PC-9 (cell line): ENCODE data around the gene HK3. TPM values are rescaled to one million over a fixed set of nuclear protein-coding genes. Genes with fewer than 3 reads are reported as not detected.

Source experiments
- BruUV-seq: library from RNA; stranded (reverse); fragments of 400-500 nt; replicated peaks from 2 replicates; lab custom pipeline; 2021; lab: Mats Ljungman, UMichigan
- CTCF ChIA-PET: fragments of 300-600 bp; sonication (Branson Sonifier 250); formaldehyde crosslinking; loops from one replicate; lab custom pipeline; 2022; ENCODE audit warnings: antibody characterized with exemption; lab: Charles Lee
- POLR2A ChIA-PET: fragments of 300-600 bp; sonication (Branson Sonifier 250); formaldehyde crosslinking; loops from one replicate; lab custom pipeline; 2022; ENCODE audit warnings: antibody characterized with exemption; ENCODE audit not compliant: unreplicated experiment; lab: Charles Lee
- DNase-seq, 2 experiments: peaks; one replicate each; pipeline versions ENCODE4 v3.0.0 to v3.0.0-alpha.2; 2015 to 2022; ENCODE audit warnings: mixed read lengths in 1 of 2
- H2AFZ ChIP-seq: fragments of 200-600 bp; sonication (generic); 2 replicates; pipeline ENCODE4 v1.8.1; 2017; ENCODE audit warnings: antibody characterized with exemption
- H3F3A ChIP-seq: fragments of 200-600 bp; sonication (generic); 2 replicates; pipeline ENCODE4 v1.8.1; 2017; ENCODE audit warnings: antibody characterized with exemption, mild to moderate bottlenecking, low read depth; ENCODE audit not compliant: insufficient read depth
- H3K27ac ChIP-seq: fragments of 200-600 bp; sonication (generic); 2 replicates; pipeline ENCODE4 v1.6.1; 2016; ENCODE audit warnings: mixed run types
- H3K27me3 ChIP-seq: fragments of 200-600 bp; sonication (generic); 2 replicates; pipeline ENCODE4 v1.6.1; 2016; ENCODE audit warnings: low read depth, mixed run types; ENCODE audit not compliant: insufficient read depth
- H3K36me3 ChIP-seq: fragments of 200-600 bp; sonication (generic); 2 replicates; pipeline ENCODE4 v1.6.1; 2016; ENCODE audit warnings: low read depth, mixed run types
- H3K4me1 ChIP-seq: fragments of 200-600 bp; sonication (generic); replicated peaks from 2 replicates; pipeline ENCODE4 v1.6.1; 2016; ENCODE audit warnings: mixed run types; ENCODE audit not compliant: insufficient read depth
- H3K4me2 ChIP-seq: fragments of 200-600 bp; sonication (generic); 2 replicates; pipeline ENCODE4 v1.6.1; 2017; ENCODE audit warnings: mixed run types
- H3K4me3 ChIP-seq: fragments of 200-600 bp; sonication (generic); 2 replicates; pipeline ENCODE4 v1.6.1; 2016; ENCODE audit warnings: mixed run types
- H3K79me2 ChIP-seq: fragments of 200-600 bp; sonication (generic); 2 replicates; pipeline ENCODE4 v1.6.1; 2017; ENCODE audit warnings: low read depth, mixed run types
- H3K9me2 ChIP-seq: fragments of 200-600 bp; sonication (generic); 2 replicates; pipeline ENCODE4 v1.8.1; 2017; ENCODE audit warnings: mild to moderate bottlenecking; ENCODE audit not compliant: insufficient read depth
- H3K9me3 ChIP-seq: fragments of 200-600 bp; sonication (generic); 2 replicates; pipeline ENCODE4 v1.8.1; 2016; ENCODE audit warnings: low read depth; ENCODE audit not compliant: insufficient read depth
- H4K20me1 ChIP-seq: fragments of 200-600 bp; sonication (generic); 2 replicates; pipeline ENCODE4 v1.8.1; 2017; ENCODE audit not compliant: insufficient read depth
- EZH2 ChIP-seq: fragments of 200-600 bp; sonication (generic); IDR thresholded peaks from 2 replicates; pipeline ENCODE4 v1.8.0; 2017; ENCODE audit warnings: antibody characterized with exemption, low read depth
- intact Hi-C: fragments of 100-400 bp; cut with micrococcal nuclease; formaldehyde crosslinking; loops from one replicate; pipeline ENCODE4 v1.10.0; 2022; ENCODE audit not compliant: unreplicated experiment
- total RNA-seq: library from RNA; stranded (reverse); gene quantifications from 2 replicates; pipeline ENCODE4 v1.2.3, GENCODE V29; 2021
- TF ChIP-seq, protein P1 (sequence below): fragments of 200-600 bp; sonication (generic); conservative IDR thresholded peaks from 2 replicates; pipeline ENCODE4 v1.6.1; 2017; ENCODE audit warnings: mixed run types, antibody characterized with exemption, mild to moderate bottlenecking, moderate library complexity

Gene HK3
- total RNA-seq, 1 experiment from 2014 or later, result not detected

DNA sequence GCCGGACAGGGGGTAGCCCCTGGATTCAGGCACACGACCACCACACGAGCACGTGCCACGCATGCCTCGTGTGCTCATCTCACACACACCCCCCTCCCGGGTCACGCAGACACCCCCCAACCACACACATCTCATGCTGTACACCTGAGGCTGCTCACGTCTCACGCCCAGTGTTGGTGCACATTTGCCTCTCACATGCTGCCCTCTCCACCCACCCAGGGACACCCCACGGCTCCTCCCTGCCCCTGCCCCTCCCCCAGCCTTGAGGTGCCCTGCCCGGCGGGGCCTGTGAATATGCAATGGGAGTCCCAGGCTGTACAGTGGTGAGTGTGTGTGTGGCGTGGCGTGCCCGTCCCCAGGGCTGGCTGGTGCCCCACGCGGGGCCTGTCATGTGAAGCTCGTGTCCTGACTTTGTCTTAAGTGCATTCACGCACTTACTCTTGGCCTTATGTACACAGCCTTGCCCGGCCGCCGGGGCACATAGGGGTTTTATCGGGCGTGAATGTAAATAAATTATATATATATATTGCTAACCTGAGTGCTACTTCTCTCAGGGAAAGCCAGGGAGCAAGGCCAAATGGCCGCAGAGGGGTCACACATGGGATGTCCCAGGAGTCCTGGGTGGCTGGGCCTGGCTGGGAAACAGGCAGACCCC, 18.7 kb downstream of the HK3 start:
- CTCF ChIA-PET, result interaction anchor here (0.7 kb wide), 1 partner anchor 575 kb away, joined by 3 read pairs; no protein-coding TSS in a partner anchor
- H3K27ac ChIP-seq, result no peak overlapping the region

GRCh38 chr5:176879663-176880361, 19.3 kb downstream of the HK3 start:
- BruUV-seq, result no TSS peak
- H3K4me1 ChIP-seq, result no peaks in the 10 kb centered on the region
- H3K4me3 ChIP-seq, result no peak overlapping the region
- CTCF ChIA-PET, result no interaction called here
- TF ChIP-seq, protein P1, sequence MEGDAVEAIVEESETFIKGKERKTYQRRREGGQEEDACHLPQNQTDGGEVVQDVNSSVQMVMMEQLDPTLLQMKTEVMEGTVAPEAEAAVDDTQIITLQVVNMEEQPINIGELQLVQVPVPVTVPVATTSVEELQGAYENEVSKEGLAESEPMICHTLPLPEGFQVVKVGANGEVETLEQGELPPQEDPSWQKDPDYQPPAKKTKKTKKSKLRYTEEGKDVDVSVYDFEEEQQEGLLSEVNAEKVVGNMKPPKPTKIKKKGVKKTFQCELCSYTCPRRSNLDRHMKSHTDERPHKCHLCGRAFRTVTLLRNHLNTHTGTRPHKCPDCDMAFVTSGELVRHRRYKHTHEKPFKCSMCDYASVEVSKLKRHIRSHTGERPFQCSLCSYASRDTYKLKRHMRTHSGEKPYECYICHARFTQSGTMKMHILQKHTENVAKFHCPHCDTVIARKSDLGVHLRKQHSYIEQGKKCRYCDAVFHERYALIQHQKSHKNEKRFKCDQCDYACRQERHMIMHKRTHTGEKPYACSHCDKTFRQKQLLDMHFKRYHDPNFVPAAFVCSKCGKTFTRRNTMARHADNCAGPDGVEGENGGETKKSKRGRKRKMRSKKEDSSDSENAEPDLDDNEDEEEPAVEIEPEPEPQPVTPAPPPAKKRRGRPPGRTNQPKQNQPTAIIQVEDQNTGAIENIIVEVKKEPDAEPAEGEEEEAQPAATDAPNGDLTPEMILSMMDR, result no peak
- no peak for TF ChIP-seq EZH2
- no peaks in the 10 kb centered on the region for H3K9me3 ChIP-seq
- no peak overlapping the region for H2AFZ ChIP-seq
- no peak overlapping the region for H3K27ac ChIP-seq
- H4K20me1 ChIP-seq, result no peaks in the 10 kb centered on the region
- DNase-seq, result peak in 1 of 2 experiments; percentile 2
- no peaks in the 10 kb centered on the region for H3K79me2 ChIP-seq
- intact Hi-C loops, result no loop called here
- H3K27me3 ChIP-seq, result no peaks in the 10 kb centered on the region
- POLR2A ChIA-PET, result no interaction called here
- no peaks in the 10 kb centered on the region for H3F3A ChIP-seq
- no peaks in the 10 kb centered on the region for H3K9me2 ChIP-seq
- no peak overlapping the region for H3K4me2 ChIP-seq
- H3K36me3 ChIP-seq, result no peaks in the 10 kb centered on the region

More for the DNA sequence above, 18.7 kb downstream of the HK3 start:
- Histone ChIP-seq H3F3A (no peaks in the 10 kb centered on the region), H3K9me2 (no peaks in the 10 kb centered on the region), H4K20me1 (no peaks in the 10 kb centered on the region), H3K36me3 (no peaks in the 10 kb centered on the region), H3K4me3 (no peak overlapping the region), H3K4me2 (no peak overlapping the region), H3K27me3 (no peaks in the 10 kb centered on the region), H3K4me1 (no peaks in the 10 kb centered on the region), H2AFZ (no peak overlapping the region), H3K9me3 (no peaks in the 10 kb centered on the region), H3K79me2 (no peaks in the 10 kb centered on the region)
- POLR2A ChIA-PET, result no interaction called here
- no TSS peak for BruUV-seq
- peak in 1 of 2 experiments; percentile 1 for DNase-seq
- intact Hi-C loops, result no loop called here
- no peak for TF ChIP-seq EZH2
- TF ChIP-seq, protein P1, result no peak

- no peaks in the 10 kb centered on the region for H3K9me3 ChIP-seq
- no peaks in the 10 kb centered on the region for H3F3A ChIP-seq
- no peak for DNase-seq
- no peaks in the 10 kb centered on the region for H3K79me2 ChIP-seq
- intact Hi-C loops, result no loop called here
- CTCF ChIA-PET, result no interaction called here
- no TSS peak for BruUV-seq
- H3K27ac ChIP-seq, result no peak overlapping the region
- TF ChIP-seq EZH2, result no peak
- TF ChIP-seq, protein P1, result no peak
- no peaks in the 10 kb centered on the region for H3K9me2 ChIP-seq
- no peaks in the 10 kb centered on the region for H3K4me1 ChIP-seq
- no peak overlapping the region for H2AFZ ChIP-seq
- H3K4me2 ChIP-seq, result no peak overlapping the region
- no peaks in the 10 kb centered on the region for H4K20me1 ChIP-seq
- no peak overlapping the region for H3K4me3 ChIP-seq
- POLR2A ChIA-PET, result no interaction called here
- H3K36me3 ChIP-seq, result no peaks in the 10 kb centered on the region
- H3K27me3 ChIP-seq, result no peaks in the 10 kb centered on the region
Measured at GRCh38 chr5:176878906-176879662, 20.1 kb downstream of the HK3 start.
